Measurements from ENCODE around the gene MICA. TPM values are rescaled to one million over a fixed set of nuclear protein-coding genes. Genes with fewer than 3 reads are reported as not detected.

MICA gene
- total and polyA plus RNA-seq, 10 donors: 7.8 to 27.4 (median 16.1) TPM

DNA sequence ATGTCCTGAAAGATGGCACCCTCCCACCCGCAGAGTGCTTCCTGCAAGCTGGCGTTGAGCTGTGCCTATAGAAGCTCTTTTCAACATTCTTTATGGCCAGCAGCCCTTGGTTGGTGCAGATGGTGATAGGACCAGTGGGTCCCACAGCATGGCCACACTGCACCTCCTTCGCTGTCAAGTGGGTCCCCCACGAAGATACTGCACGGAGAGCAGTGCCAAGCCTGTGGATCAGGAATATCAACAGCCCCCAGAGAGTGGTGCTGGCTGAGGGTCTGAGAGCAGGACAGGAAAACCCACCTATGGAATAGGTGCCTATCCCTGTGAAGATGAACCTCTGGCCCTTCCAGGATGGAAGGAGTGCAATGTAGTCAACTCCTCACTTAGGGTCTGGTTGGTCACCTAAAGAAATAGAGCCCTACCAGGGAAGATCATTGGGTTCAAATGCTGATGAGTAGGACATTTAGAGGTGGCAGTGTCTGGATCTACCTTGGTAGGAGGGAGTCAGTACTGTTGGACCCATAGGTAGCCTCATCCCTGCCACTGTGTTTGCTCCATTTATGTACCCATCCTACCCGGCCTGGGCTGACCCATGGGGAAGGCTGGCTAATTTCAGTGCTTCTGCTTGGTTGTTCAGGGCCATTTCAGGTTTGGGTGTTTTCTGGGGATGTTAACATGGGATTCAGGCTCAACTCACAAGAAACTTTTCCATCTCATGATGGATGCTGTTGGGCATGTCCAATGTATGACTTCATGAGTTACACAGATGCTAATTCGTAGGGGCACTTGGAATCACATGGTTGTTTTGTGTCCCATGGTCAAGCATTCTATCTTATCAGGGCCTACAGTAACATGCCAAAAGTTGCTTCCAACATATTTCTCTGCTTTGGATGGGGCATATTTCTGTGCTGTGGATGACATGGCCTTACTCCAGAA, 61.1 kb downstream of the MICA start:
- Histone ChIP-seq H3K4me3 (peak overlapping the region; percentile 70 to 96 (median 82)), H3K36me3 (peaks cover 0 to 53% (median 3%) of the 10 kb centered on the region in 6 donors), H3K27ac (peak overlapping the region in 5 of 8 donors; percentile 88 to 94 (median 91)), H3K4me1 (peaks cover 43 to 77% (median 68%) of the 10 kb centered on the region in 6 donors), H3K27me3 (replicated peaks in 1 of 7) (no peaks in the 10 kb centered on the region), H3K9me3 (no peaks in the 10 kb centered on the region)
- intact Hi-C loops (cut with DNase I; ENCODE audit: low total_unique reads): no loop called here
- no peak for DNase-seq
- TF ChIP-seq CTCF (IDR thresholded peaks at IDR 0.05 in 8 of 11, conservative IDR thresholded peaks at IDR 0.05 in 3 of 11) (no peak), POLR2AphosphoS5 (IDR thresholded peaks at IDR 0.05) (no peak), POLR2A (IDR thresholded peaks at IDR 0.05) (no peak)
- 57 to 82% (median 64%) methylated on average over 7 of the region's 7 CpGs for WGBS, 5 donors

Small RNAs within 50 kb of the gene (microRNA-seq; reads per million reads assigned to microRNA genes)
- gene MIR6891: 0.35 to 2.0 (median 1.4) reads per million in 3 donors

Small RNAs within 50 kb of the gene (small RNA-seq; reads per million reads assigned to genes)
- gene HLA-S: 0 to 0.23 (median 0) reads per million in 4 donors
- gene MIR6891: 0 to 1.1 (median 0.38) reads per million in 4 donors
- 0 reads per million in 4 donors for gene RF00019
- 0 reads per million in 4 donors for gene RNU6-283P

Other genes starting within 250 kb of the MICA start
- 10 to 100 TPM in 6 of 7 donors, 1 to 10 TPM in 1; 7.7 to 22.5 (median 17.8) TPM for gene CCHCR1, start 245.8 kb upstream of the MICA start, total RNA-seq
- 10 to 100 TPM; 11.1 to 15.2 (median 11.7) TPM for gene CCHCR1, start 245.8 kb upstream of the MICA start, polyA plus RNA-seq
- gene TCF19, start 245.0 kb upstream of the MICA start, total RNA-seq: 10 to 100 TPM in 4 of 7 donors, 1 to 10 TPM in 3; 6.6 to 12.6 (median 10.2) TPM
- gene TCF19, start 245.0 kb upstream of the MICA start, polyA plus RNA-seq: 1 to 10 TPM; 6.2 to 9.8 (median 7.1) TPM
- 1 to 10 TPM in 5 of 7 donors, under 1 TPM in 2; 0.57 to 3.7 (median 1.3) TPM for gene POU5F1, start 232.9 kb upstream of the MICA start, total RNA-seq
- 1 to 10 TPM; 1.2 to 3.2 (median 2.7) TPM for gene POU5F1, start 232.9 kb upstream of the MICA start, polyA plus RNA-seq
- 1,000 to 10,000 TPM in 5 of 7 donors, 100 to 1,000 TPM in 2; 484 to 2,036 (median 1,738) TPM for gene HLA-C, start 131.5 kb upstream of the MICA start, total RNA-seq
- gene HLA-C, start 131.5 kb upstream of the MICA start, polyA plus RNA-seq: 100 to 1,000 TPM; 368 to 960 (median 400) TPM
- 1,000 to 10,000 TPM; 3,415 to 5,675 (median 4,969) TPM for gene HLA-B, start 46.4 kb upstream of the MICA start, total RNA-seq
- gene HLA-B, start 46.4 kb upstream of the MICA start, polyA plus RNA-seq: 1,000 to 10,000 TPM; 2,503 to 3,140 (median 2,736) TPM
- 10 to 100 TPM; 13.8 to 21.4 (median 15.0) TPM for gene MICB, start 94.5 kb downstream of the MICA start, total RNA-seq
- 1 to 10 TPM; 6.9 to 8.3 (median 6.9) TPM for gene MICB, start 94.5 kb downstream of the MICA start, polyA plus RNA-seq
- not detected for gene MCCD1, start 125.4 kb downstream of the MICA start, total RNA-seq
- not detected for gene MCCD1, start 125.4 kb downstream of the MICA start, polyA plus RNA-seq
- 100 to 1,000 TPM; 291 to 417 (median 354) TPM for gene DDX39B, start 138.4 kb downstream of the MICA start, total RNA-seq
- gene DDX39B, start 138.4 kb downstream of the MICA start, polyA plus RNA-seq: 100 to 1,000 TPM; 316 to 768 (median 493) TPM
- 1 to 10 TPM; 2.0 to 3.7 (median 2.7) TPM for gene ATP6V1G2, start 143.0 kb downstream of the MICA start, total RNA-seq
- gene ATP6V1G2, start 143.0 kb downstream of the MICA start, polyA plus RNA-seq: 1 to 10 TPM; 1.9 to 2.7 (median 2.2) TPM
- gene NFKBIL1, start 144.0 kb downstream of the MICA start, total RNA-seq: 10 to 100 TPM; 11.0 to 36.3 (median 19.4) TPM
- 10 to 100 TPM; 16.9 to 24.2 (median 19.3) TPM for gene NFKBIL1, start 144.0 kb downstream of the MICA start, polyA plus RNA-seq
- gene LTA, start 168.7 kb downstream of the MICA start, total RNA-seq: 10 to 100 TPM in 1 of 7 donors, 1 to 10 TPM in 6; 2.4 to 14.4 (median 5.1) TPM
- 1 to 10 TPM; 6.8 to 9.2 (median 7.3) TPM for gene LTA, start 168.7 kb downstream of the MICA start, polyA plus RNA-seq
- 10 to 100 TPM in 5 of 7 donors, 1 to 10 TPM in 2; 6.5 to 18.3 (median 11.6) TPM for gene TNF, start 172.0 kb downstream of the MICA start, total RNA-seq
- 10 to 100 TPM in 2 of 3 donors, 1 to 10 TPM in 1; 5.5 to 17.3 (median 13.3) TPM for gene TNF, start 172.0 kb downstream of the MICA start, polyA plus RNA-seq
- gene LTB, start 178.8 kb downstream of the MICA start, total RNA-seq: 100 to 1,000 TPM in 6 of 7 donors, 10 to 100 TPM in 1; 83.0 to 403 (median 162) TPM
- gene LTB, start 178.8 kb downstream of the MICA start, polyA plus RNA-seq: 1,000 to 10,000 TPM in 1 of 3 donors, 100 to 1,000 TPM in 2; 804 to 1,256 (median 838) TPM
- 100 to 1,000 TPM; 139 to 268 (median 217) TPM for gene LST1, start 182.7 kb downstream of the MICA start, total RNA-seq
- 100 to 1,000 TPM; 128 to 214 (median 203) TPM for gene LST1, start 182.7 kb downstream of the MICA start, polyA plus RNA-seq
- gene NCR3, start 189.4 kb downstream of the MICA start, total RNA-seq: 10 to 100 TPM in 6 of 7 donors, 1 to 10 TPM in 1; 7.8 to 28.1 (median 12.1) TPM
- gene NCR3, start 189.4 kb downstream of the MICA start, polyA plus RNA-seq: 10 to 100 TPM; 15.9 to 30.3 (median 25.3) TPM
- 100 to 1,000 TPM; 258 to 479 (median 310) TPM for gene AIF1, start 211.6 kb downstream of the MICA start, total RNA-seq
- 100 to 1,000 TPM; 258 to 416 (median 312) TPM for gene AIF1, start 211.6 kb downstream of the MICA start, polyA plus RNA-seq
- 100 to 1,000 TPM; 119 to 198 (median 176) TPM for gene PRRC2A, start 217.1 kb downstream of the MICA start, total RNA-seq
- gene PRRC2A, start 217.1 kb downstream of the MICA start, polyA plus RNA-seq: 100 to 1,000 TPM in 2 of 3 donors, 10 to 100 TPM in 1; 84.1 to 151 (median 146) TPM
- gene BAG6, start 249.1 kb downstream of the MICA start, total RNA-seq: 100 to 1,000 TPM; 211 to 328 (median 260) TPM
- 100 to 1,000 TPM; 195 to 311 (median 310) TPM for gene BAG6, start 249.1 kb downstream of the MICA start, polyA plus RNA-seq